B cell (primary cell): ENCODE measurements around the gene BAIAP3.

Experiments used
- CTCF ChIP-seq: fragments of 200-600 bp; IDR thresholded peaks from one replicate; pipeline ENCODE4 v1.8.0; 2022; ENCODE audit warnings: antibody characterized with exemption, mild to moderate bottlenecking
- EZH2 ChIP-seq: IDR thresholded peaks from 2 replicates; pipeline ENCODE4 v1.6.1; 2012; ENCODE audit warnings: borderline replicate concordance, low read depth, mild to moderate bottlenecking, moderate library complexity, low read length; ENCODE audit not compliant: insufficient read depth, poor library complexity, severe bottlenecking

GRCh38 chr16:1301562-1301961, 31.9 kb upstream of the BAIAP3 start:
- TF ChIP-seq CTCF (no peak), EZH2 (no peak)
